ENCODE results near the gene SMAD3.
A peak's percentile ranks its signal among the peaks of the same experiment; 100 is the strongest.

Gene SMAD3

DNA sequence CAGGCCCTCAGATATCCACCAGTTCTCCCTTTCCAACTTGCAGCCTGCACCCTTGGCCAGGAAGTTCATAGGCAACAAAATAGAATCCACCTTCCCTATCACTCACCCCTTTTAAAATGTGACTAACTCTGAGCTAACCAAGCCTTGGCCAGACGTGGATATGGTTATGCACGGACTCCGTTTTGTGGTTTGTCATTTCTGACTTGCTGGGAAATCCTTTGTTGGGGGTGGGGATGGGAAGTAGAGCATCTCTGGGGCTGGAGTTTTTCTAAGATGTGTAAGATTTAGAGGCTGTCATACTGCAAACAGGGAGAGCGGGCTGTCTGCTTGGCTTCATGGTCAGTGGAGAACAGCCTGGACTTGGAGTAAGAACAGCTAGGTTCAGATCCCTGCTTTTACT lies 62.6 kb downstream of the SMAD3 start:
- peak; percentile 98 for DNase-seq (ENCODE audit: low spot score)

GRCh38 chr15:67130166-67130565 lies 64.8 kb downstream of the SMAD3 start:
- no peak for DNase-seq (ENCODE audit: low spot score)

DNA sequence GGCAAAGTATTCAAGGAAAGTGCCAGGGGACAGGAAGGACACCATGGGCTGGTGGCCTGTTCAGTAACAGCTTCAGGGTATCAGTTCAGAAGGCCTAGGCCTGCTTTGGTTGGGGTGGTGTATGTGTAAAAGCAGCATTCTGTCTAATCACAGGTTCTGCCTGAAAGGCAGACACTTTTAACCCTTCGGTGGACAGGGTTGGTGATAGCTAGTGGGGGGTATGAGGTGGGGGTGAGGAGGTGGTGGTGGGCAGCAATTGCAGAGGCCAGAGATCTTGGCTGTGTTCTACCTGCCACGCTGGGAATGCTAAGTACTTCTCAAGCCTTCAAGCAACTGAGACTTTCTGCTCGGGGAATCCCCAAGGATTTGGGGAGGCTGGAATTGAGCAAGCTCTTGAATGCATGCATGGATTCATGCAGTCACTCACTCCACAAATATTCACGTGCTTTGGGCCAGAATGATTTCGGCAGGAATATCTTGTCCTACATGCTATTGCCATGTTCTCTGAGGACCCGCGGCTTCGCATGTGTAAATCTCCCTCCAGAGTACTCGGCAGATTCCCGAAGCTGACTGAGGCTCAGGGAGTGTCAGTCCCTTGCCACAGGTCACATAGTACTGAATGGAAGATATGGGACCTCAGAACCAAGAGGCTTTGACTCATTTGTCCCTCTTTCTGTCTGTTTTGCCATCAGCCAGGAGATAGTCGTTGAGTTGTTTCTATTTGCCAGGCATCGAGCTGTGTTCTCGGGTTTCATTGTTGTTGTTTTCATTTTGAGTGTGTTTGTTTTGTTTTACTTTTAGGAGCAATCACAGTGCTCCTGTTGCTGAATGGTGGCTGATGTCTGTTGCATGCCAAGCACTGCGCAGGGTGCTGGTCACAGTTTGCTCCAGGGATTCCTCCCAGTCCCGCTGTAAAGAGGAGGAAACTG lies 65.5 kb downstream of the SMAD3 start:
- DNase-seq (ENCODE audit: low spot score) = peak; percentile 77

- DNase-seq (ENCODE audit: low spot score) = no peak
These were observed 66.9 kb downstream of the SMAD3 start for GRCh38 chr15:67132276-67132675.

DNA sequence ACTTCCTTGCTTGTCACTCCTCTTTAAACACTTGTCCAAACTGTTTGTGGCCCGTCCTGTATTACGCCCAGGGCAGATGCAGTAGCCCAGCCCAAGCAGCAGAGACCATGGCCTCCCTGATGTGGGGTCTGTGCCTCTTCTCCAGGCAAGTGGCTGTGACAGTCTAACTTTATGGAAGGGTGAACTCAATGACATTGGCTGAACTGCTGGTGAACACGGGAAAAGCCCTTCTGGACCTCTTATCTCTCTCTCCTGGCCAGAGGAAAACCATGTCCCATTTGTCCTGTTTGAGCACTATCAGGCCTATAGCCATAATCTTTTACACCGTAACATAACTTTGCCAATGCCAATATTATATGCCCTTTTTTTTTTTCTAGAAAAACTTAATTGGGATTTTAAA lies 67.6 kb downstream of the SMAD3 start:
- no peak for DNase-seq (ENCODE audit: low spot score)

- no peak for DNase-seq (ENCODE audit: low spot score)
These were observed 68.3 kb downstream of the SMAD3 start for GRCh38 chr15:67133738-67134066.

- DNase-seq (ENCODE audit: low spot score) = peak; percentile 99
These were observed 68.9 kb downstream of the SMAD3 start for GRCh38 chr15:67134067-67134838.

DNA sequence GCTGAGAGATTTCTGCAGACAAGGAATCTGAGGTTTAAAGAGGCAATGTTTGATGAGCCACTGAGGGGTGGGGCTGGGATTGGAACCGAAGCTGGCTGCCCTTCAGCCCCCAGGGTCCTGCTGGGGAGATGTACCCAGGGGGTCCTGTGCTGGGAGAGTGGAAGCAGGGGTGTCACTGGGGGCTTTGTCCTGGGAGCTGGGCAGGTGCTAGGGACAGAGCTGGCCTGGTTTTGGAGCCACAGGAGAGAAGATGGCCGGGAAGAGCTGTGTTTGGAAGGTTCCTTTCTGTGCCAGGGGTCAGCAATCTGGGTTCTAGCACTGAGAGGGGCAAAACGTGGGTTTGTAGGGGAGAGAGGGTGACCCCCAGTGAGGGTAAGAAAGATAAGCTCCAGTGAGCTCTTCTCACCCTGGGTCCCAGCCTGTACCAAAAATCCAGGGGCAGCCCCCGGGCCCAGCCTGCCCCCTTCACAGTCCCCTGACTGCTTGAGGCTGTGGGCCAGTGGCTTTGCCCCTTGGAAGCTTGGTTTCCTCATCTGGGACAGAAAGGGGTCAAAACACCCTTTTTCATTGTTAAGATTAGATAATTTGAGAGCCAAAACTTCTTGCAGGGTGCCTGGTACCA lies 69.6 kb downstream of the SMAD3 start:
- DNase-seq (ENCODE audit: low spot score) = no peak

GRCh38 chr15:67135494-67135893 lies 70.1 kb downstream of the SMAD3 start:
- DNase-seq (ENCODE audit: low spot score) = no peak

DNA sequence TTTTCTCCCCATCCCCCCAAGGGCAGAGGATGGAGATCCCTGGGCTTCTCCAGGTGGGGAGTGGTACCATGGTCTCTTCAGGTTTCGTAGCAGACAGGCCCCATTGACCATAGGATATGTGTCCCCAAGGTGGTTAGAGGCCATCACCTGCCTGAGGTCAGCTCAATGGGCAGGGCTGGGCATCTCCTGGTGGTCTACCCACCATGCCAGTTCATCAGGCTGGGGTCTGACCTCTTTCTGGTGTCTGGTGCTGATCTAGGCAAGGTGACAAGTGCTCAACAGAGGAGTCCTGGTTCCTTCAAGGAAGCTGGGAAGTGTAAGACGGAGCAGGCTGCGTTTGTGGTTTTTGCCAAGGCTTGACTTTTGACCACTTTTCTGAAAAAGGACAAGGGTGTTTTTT lies 71.4 kb downstream of the SMAD3 start:
- DNase-seq (ENCODE audit: low spot score) = no peak

DNA sequence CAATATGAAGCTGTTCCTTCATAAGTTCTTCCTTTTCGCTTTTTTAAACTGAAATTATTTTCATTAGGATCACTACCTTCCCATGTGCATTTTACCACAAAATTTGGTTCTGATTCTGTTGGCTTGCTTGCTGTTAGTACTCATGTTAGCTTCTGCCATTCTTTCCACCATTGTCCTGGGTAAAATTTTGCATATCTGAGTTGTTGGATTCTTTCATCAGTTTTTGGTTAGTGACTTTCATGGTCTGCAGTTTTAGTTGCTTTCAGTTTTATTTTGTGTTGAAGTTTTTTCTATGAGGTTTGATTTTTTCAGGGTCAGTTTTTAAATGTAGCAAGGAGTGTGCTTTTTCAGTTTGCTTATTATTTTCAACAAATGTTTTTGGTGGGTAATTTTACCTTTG lies 71.9 kb downstream of the SMAD3 start:
- no peak for DNase-seq (ENCODE audit: low spot score)

GRCh38 chr15:67137951-67138848 lies 72.8 kb downstream of the SMAD3 start:
- DNase-seq (ENCODE audit: low spot score) = no peak

GRCh38 chr15:67138891-67139855 lies 73.8 kb downstream of the SMAD3 start:
- no peak for DNase-seq (ENCODE audit: low spot score)

DNA sequence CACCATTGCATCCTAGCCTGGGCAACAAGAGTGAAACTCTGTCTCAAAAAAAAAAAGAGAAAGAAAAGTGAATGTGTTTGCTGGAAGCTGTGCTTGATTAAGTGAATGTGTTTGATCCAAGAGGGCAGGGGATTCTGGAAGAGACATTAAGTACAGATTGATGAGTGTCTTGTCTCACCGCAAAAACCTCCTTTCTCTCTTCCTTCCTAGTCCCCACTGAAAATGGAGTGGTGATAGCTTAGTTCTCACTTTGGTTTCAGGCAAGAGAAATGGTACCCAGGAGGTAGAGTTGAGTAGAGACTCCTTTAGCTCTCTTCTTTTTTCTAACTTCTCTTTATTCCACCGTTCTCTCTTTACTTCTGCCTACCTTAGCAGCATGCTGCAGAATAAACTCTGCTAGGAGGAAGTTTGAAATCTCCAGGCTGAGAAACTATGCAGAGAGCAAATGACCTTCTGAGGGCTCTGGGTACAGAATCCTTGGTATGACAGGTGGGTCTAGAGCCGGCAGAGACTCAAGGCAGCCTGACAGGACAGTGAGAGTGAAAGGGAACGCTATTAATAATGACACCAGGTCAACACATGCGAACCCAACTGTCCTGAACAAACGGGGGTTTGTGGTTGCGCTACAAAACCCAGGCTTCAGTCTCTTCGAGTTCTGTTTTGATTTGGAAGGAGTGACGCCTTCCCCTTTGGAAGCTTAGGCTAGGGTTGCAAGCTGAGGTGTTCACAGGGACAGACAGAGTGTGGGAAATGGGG lies 74.9 kb downstream of the SMAD3 start:
- DNase-seq (ENCODE audit: low spot score) = no peak

DNA sequence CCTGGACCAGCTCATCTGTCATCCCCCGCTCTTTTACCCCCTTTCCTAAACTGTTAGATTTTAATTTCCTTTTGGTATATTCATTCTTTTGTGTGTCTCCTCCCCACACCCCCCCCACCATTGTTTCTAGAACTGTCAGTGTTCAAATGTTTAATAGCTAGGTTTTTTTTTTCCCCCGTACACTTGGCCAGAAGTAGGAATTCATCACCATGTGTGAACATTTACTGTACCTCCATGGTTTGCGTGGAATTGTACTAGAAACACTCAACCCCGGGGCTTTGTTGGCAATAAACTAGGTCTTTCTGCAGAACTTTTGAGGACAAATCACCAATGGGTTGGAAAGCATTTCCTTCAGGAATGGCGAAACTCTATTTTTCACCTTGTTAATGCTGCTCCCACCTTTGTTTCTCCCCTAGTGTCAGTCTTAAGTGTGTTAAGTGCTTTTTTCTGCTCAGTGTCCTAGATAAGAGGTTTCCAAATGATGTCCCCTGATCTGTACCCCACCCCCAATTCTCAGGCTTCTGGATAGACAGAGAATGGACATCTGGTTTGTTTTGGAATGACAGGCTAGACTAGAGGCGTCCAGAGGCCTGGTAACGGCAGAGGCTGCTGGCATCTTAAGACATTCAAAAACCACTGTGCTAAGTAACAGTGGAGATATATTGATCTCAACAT lies 76.8 kb downstream of the SMAD3 start:
- no peak for DNase-seq (ENCODE audit: low spot score)

- peak; percentile 67 for DNase-seq (ENCODE audit: low spot score)
These were observed 77.3 kb downstream of the SMAD3 start for GRCh38 chr15:67142767-67143100.

GRCh38 chr15:67143646-67144045 lies 78.2 kb downstream of the SMAD3 start:
- no peak for DNase-seq (ENCODE audit: low spot score)

DNA sequence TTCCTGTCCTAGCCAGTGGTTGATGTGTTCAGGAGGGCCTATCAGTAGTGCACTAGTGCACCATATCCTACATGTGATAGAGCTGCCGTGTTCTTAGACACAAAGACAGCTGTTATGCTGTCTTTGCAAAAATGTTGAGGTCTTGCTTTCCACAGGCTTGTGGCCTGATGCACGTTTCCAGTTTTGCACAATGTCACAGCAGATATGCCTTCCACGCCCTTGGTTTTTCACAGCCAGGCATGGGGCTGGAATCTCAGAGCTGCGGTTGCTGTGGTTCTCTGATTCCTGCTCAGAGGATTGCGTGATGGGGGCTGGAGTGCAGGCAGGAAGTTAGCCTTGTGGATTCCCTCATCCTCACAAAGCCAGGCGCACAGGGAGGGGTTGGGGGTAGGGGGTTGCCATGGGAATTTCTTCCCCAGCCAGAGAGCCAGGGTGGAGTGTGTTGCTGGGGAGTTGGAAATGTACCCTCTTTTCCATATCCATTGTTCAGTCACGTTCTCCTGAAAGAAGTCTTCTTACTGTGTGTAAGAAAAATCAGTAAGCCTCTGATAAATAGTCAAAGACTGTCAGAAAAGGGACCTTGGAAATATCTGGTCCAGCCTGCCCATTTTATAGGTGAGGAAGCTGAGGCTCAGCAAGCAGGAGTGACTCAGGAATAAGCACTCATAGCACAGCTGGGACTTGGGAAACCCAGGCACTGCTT lies 79.4 kb downstream of the SMAD3 start:
- no peak for DNase-seq (ENCODE audit: low spot score)

DNA sequence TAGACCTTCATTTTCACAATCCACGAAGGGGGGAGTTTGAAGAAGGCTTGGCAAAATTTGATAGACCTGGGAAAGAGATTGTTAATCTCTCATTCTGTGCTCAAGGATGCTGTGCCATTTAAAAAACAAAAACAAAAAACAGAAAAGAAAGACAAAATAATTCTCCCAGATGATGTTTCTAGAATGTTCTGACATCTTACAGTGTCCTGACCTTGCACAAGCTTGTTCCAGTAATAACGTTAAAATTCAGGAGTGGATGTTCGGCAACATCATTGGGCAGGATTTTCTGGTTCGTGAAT lies 79.9 kb downstream of the SMAD3 start:
- DNase-seq (ENCODE audit: low spot score) = no peak
